Lower leg skin (tissue), 4 donors: Measurements from ENCODE around the gene STARD5. TPM values are rescaled to one million over a fixed set of nuclear protein-coding genes. Genes with fewer than 3 reads are reported as not detected.

Experiments
- DNase-seq, 2 donors: peaks; one replicate each; pipeline ENCODE4 v3.0.0-alpha.2; 2019; ENCODE audit warnings: low spot score in 2 of 2
- H3K4me3 ChIP-seq: fragments of 200-600 bp; sonication (generic); 2 replicates; pipeline ENCODE4 v1.5.1; 2017; ENCODE audit warnings: mild to moderate bottlenecking, low read depth; ENCODE audit not compliant: poor library complexity, severe bottlenecking
- CTCF ChIP-seq, 3 donors: fragments of 450-650 bp; IDR thresholded peaks; one replicate each; pipeline ENCODE4 v1.5.1; 2016; ENCODE audit warnings: antibody characterized with exemption in 3 of 3, mild to moderate bottlenecking in 3 of 3, moderate library complexity in 2 of 3
- POLR2A ChIP-seq, 2 donors: fragments of 450-650 bp; IDR thresholded peaks; one replicate each; pipeline ENCODE4 v1.6.1; 2016 to 2017; ENCODE audit warnings: antibody characterized with exemption in 2 of 2, mild to moderate bottlenecking in 1 of 2, moderate library complexity in 1 of 2
- WGBS, 2 donors: methylation state at CpG; one replicate each; pipeline ENCODE4 v1.1.5; 2018; 5-methylcytosine and 5-hydroxymethylcytosine counted together
- intact Hi-C: fragments of 100-400 bp; cut with DNase I; formaldehyde crosslinking; loops from one replicate; pipeline ENCODE4 v1.15.0; 2023; ENCODE audit warnings: low total_unique reads
- total RNA-seq, 4 donors: library from RNA; depleted of rRNA; stranded (reverse); fragments of >200 nt; gene quantifications; one replicate each; pipeline ENCODE4 v1.1.0, GENCODE V29; 2016

The STARD5 gene
- total RNA-seq, 4 donors from 2014 or later = 57.0 to 108 (median 92.7) TPM

DNA sequence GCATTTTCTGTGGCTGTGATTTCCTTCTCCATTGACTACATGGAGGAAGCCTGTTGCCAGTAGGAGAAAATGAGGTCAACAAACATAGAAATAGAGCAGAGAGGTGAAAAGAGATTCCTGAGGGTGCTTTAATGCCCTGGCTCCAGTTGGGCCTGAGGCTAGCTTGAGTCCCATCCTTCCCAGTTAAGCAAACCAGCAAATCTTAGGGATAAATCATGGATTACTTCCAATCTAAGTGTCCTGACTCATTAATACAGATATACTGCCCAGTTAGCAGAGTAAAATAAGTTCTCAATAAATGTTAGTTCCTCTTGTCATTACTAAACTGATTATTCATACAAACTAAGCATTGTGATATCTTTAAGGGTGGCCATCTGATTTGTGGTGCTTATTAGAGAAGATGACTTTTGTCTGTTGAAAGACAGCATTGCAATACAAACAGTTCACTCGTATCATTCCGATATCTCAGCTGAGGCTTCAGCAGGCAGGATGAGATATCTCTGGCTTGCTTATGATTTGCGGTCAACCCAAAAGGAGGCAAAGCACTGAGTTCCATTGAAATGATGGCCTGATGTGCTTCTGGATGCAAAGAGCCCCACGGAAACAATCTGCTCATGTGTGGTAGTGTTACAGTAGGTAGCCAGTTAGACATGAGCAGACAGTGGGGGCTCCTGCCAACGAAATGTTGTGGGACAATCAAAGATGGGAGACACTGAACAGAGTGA lies 6.6 kb upstream of the STARD5 start:
- intact Hi-C loops = no loop called here
- H3K4me3 ChIP-seq = no peak overlapping the region
- WGBS, 2 donors = 89 to 96% methylated on average over 5 of the region's 5 CpGs
- DNase-seq = no peak
- TF ChIP-seq CTCF (IDR thresholded peaks at IDR 0.05) (no peak), POLR2A (IDR thresholded peaks at IDR 0.05) (no peak)

GRCh38 chr15:81329446-81329845 lies 5.5 kb upstream of the STARD5 start:
- no peak overlapping the region for H3K4me3 ChIP-seq
- WGBS, 2 donors = 97% methylated on average over 2 of the region's 2 CpGs
- intact Hi-C loops = no loop called here
- no peak for DNase-seq
- TF ChIP-seq CTCF (IDR thresholded peaks at IDR 0.05) (no peak), POLR2A (IDR thresholded peaks at IDR 0.05) (no peak)

DNA sequence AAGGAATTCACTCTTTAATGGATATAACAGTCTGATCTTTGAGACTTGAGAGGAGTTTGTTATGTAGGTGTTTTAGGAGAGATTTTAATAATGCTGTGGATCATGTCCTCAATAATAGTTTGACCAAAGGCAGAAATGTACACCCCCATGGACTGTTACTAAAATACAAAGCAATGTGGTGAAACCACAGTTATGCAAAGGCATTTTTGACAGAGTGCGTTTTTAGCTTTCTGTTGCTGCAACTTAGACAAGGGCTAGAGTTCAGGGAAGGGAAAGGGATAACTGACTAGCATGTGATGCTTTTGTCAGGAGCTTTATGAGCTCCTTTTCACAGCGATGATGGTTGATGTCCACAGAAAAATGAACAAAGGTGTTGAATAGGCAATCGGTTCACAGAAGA lies 3.6 kb upstream of the STARD5 start:
- TF ChIP-seq POLR2A (IDR thresholded peaks at IDR 0.05) = no peak
- TF ChIP-seq CTCF (IDR thresholded peaks at IDR 0.05) = no peak

DNA sequence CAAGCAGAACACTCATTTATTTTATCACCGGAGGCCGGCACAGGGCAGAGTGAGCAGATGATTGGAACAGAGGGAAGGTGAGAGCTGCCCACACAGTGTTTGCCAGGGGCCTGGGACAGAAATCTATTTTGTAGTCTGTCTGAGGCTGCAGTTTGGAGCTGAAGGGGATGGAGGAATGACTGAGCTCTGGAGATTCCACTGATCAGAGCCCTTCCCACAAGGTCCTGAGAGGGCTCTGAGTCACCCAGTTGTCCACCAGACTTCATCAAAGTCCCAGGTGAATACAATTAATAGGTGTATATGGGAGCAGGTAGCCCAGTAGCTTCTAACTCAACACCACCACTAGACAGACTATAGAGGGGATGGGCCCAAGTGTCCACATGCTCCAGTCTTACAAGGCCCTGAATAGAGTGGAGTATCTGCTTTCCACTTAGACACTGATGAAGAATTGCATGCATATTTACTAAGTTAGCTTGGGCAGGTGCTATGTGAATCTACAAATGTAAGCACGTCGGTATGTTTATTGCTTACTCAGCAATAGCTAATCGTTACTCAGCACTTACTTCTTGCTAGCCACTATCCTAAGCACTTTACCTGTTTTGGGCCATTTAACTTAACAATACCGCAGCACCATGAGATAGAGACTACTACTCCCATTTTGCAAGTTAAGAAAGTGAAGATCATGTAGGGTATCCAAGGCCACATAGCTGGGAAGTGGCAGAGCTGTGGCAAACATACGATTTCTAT lies 2.7 kb upstream of the STARD5 start:
- H3K4me3 ChIP-seq = no peak overlapping the region
- DNase-seq = no peak
- intact Hi-C loops = no loop called here
- 89 to 91% methylated on average over 7 of the region's 7 CpGs for WGBS, 2 donors
- TF ChIP-seq POLR2A (IDR thresholded peaks at IDR 0.05) = no peak
- no peak for TF ChIP-seq CTCF (IDR thresholded peaks at IDR 0.05)

More for the DNA sequence above, 3.6 kb upstream of the STARD5 start:
- H3K4me3 ChIP-seq = no peak overlapping the region
- intact Hi-C loops = no loop called here
- 77 to 78% methylated on average over 3 of the region's 3 CpGs for WGBS, 2 donors
- no peak for DNase-seq

GRCh38 chr15:81323559-81323943 lies 390 bp downstream of the STARD5 start:
- intact Hi-C loops = no loop called here
- no peak for TF ChIP-seq CTCF (IDR thresholded peaks at IDR 0.05)
- TF ChIP-seq POLR2A (IDR thresholded peaks at IDR 0.05) = no peak
- peak overlapping the region; percentile 57 for H3K4me3 ChIP-seq
- WGBS, 2 donors = 6 to 7% methylated on average over 4 of the region's 4 CpGs
- no peak for DNase-seq
